Measurements from ENCODE around the gene TMEM184B.

DNA sequence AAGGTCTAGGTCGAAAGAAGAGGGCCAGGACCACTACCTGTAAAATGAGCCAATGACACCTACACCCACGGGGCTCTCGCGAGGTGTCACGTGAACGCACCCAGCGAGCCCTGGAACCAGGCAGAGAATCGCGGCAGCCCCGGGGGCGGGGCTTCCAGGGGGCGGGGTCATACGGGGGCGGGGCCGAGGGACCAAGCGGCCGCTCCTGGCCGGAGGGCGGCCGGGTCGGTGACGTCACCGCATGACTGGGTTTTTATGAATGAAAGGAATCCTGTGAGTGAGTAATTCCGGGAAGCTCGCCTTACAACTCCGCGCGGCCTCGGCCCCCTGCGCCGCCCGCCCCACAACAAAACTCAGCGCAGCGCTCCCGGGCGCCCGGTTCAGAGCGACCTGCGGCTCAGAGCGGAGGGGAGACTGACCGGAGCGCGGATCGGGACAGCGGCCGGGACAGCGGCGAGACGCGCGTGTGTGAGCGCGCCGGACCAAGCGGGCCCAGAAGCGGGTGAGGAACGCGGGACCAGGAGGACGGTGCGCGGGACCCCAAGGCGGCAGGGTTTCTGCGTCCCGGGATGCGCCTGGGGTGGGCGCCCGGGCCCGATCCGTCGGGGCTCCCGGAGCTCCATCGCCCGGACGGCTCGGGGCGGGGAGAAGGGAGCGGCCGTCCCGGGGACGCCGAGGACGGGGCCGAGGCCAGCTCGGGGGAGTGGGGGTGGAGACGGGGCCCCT is 70.9 kb downstream of the TMEM184B start, which contains the start of gene MAFF:
- TF ChIP-seq POLR2A (IDR thresholded peaks at IDR 0.05) (peak in 3 of 4 donors; percentile 65 to 83 (median 80)), EP300 (IDR thresholded peaks at IDR 0.05) (peak; percentile 26), POLR2AphosphoS5 (IDR thresholded peaks at IDR 0.05) (peak; percentile 73 to 99 (median 98))
- TF ChIP-seq, protein P1, sequence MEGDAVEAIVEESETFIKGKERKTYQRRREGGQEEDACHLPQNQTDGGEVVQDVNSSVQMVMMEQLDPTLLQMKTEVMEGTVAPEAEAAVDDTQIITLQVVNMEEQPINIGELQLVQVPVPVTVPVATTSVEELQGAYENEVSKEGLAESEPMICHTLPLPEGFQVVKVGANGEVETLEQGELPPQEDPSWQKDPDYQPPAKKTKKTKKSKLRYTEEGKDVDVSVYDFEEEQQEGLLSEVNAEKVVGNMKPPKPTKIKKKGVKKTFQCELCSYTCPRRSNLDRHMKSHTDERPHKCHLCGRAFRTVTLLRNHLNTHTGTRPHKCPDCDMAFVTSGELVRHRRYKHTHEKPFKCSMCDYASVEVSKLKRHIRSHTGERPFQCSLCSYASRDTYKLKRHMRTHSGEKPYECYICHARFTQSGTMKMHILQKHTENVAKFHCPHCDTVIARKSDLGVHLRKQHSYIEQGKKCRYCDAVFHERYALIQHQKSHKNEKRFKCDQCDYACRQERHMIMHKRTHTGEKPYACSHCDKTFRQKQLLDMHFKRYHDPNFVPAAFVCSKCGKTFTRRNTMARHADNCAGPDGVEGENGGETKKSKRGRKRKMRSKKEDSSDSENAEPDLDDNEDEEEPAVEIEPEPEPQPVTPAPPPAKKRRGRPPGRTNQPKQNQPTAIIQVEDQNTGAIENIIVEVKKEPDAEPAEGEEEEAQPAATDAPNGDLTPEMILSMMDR (IDR thresholded peaks at IDR 0.05): no peak

Measured in stomach (tissue), 4 donors.